Common myeloid progenitor, CD34-positive (primary cell): Measurements from ENCODE around the gene NAALAD2.
A peak's percentile ranks its signal among the peaks of the same experiment; 100 is the strongest.
"Not testable (repeated sequence)": the region's sequence is repeated elsewhere in the genome, so short reads cannot be mapped to it uniquely, and the experiment has no call there.

Experiments used
- CTCF ChIA-PET: fragments of 350-600 bp; sonication (Branson Sonifier 250); formaldehyde crosslinking; loops from one replicate; lab custom pipeline; 2021; ENCODE audit warnings: antibody characterized with exemption; lab: Charles Lee
- POLR2A ChIA-PET: fragments of 350-600 bp; sonication (Branson Sonifier 250); formaldehyde crosslinking; loops from one replicate; lab custom pipeline; 2021; ENCODE audit warnings: antibody characterized with exemption; lab: Charles Lee
- DNase-seq, 3 donors: peaks; one replicate each; pipeline versions ENCODE4 v3.0.0 to v3.0.0-alpha.2; 2013
- H3K27ac ChIP-seq, 2 experiments: 1 replicate in 1 of 2; 2 replicates in 1 of 2; pipeline ENCODE4 v1.7.0; 2013; ENCODE audit warnings: inconsistent platforms in 2 of 2, low read length in 2 of 2, mild to moderate bottlenecking in 2 of 2, low read depth in 1 of 2, moderate library complexity in 1 of 2; ENCODE audit not compliant: severe bottlenecking in 2 of 2, insufficient read depth in 1 of 2, poor library complexity in 1 of 2
- H3K27me3 ChIP-seq, 5 experiments: replicated peaks in 2 of 5; 1 replicate in 3 of 5; 2 replicates in 2 of 5; pipeline versions ENCODE4 v1.6.1 to v1.7.0; 2013; ENCODE audit warnings: low read length in 4 of 5, mild to moderate bottlenecking in 2 of 5, moderate library complexity in 2 of 5, inconsistent platforms in 1 of 5; ENCODE audit not compliant: insufficient read depth in 5 of 5, control insufficient read depth in 4 of 5
- H3K36me3 ChIP-seq, 4 experiments: 1 replicate in 2 of 4; 2 replicates in 2 of 4; pipeline versions ENCODE4 v1.6.1 to v1.7.0; 2013; ENCODE audit warnings: low read length in 3 of 4, control low read depth in 1 of 4, mild to moderate bottlenecking in 1 of 4; ENCODE audit not compliant: control insufficient read depth in 4 of 4, insufficient read depth in 4 of 4
- H3K4me1 ChIP-seq, 4 experiments: 1 replicate in 3 of 4; 2 replicates in 1 of 4; pipeline versions ENCODE4 v1.6.1 to v1.7.1; 2013; ENCODE audit warnings: low read length in 3 of 4, mild to moderate bottlenecking in 3 of 4, control low read depth in 1 of 4, inconsistent platforms in 1 of 4, moderate library complexity in 1 of 4; ENCODE audit not compliant: control insufficient read depth in 4 of 4, insufficient read depth in 4 of 4; ENCODE audit errors: control extremely low read depth in 1 of 4
- H3K4me3 ChIP-seq, 7 experiments: 1 replicate in 4 of 7; 2 replicates in 3 of 7; pipeline versions ENCODE4 v1.5.1 to v1.7.0; 2013; ENCODE audit warnings: mild to moderate bottlenecking in 7 of 7, low read length in 6 of 7, moderate library complexity in 6 of 7, inconsistent platforms in 2 of 7, low read depth in 2 of 7, control low read depth in 1 of 7; ENCODE audit not compliant: insufficient read depth in 4 of 7, control insufficient read depth in 1 of 7; ENCODE audit errors: extremely low read depth in 1 of 7
- H3K9me3 ChIP-seq, 5 experiments: 1 replicate in 4 of 5; 2 replicates in 1 of 5; pipeline versions ENCODE4 v1.6.1 to v1.7.1; 2013; ENCODE audit warnings: low read length in 4 of 5, mild to moderate bottlenecking in 2 of 5, inconsistent platforms in 1 of 5, low read depth in 1 of 5, moderate library complexity in 1 of 5; ENCODE audit not compliant: control insufficient read depth in 4 of 5, insufficient read depth in 2 of 5; ENCODE audit errors: control extremely low read depth in 1 of 5
- WGBS: methylation state at CpG from one replicate; pipeline ENCODE4 v1.1.5; 2013; ENCODE audit not compliant: insufficient coverage; 5-methylcytosine and 5-hydroxymethylcytosine counted together

NAALAD2 gene

GRCh38 chr11:90207992-90208391 lies 73.5 kb downstream of the NAALAD2 start:
- H3K27ac ChIP-seq, DNase-seq, H3K4me3 ChIP-seq, H3K27me3 ChIP-seq, H3K4me1 ChIP-seq, POLR2A ChIA-PET, CTCF ChIA-PET, H3K9me3 ChIP-seq: not testable (repeated sequence)
- 95% methylated on average over 6 of the region's 10 CpGs for WGBS
- H3K36me3 ChIP-seq = peaks cover 11 to 64% (median 41%) of the 10 kb centered on the region in 4 experiments

- no peak for DNase-seq
- Histone ChIP-seq H3K27ac (no peak overlapping the region), H3K36me3 (peaks cover 18 to 66% (median 41%) of the 10 kb centered on the region in 4 experiments), H3K9me3 (no peaks in the 10 kb centered on the region), H3K4me1 (no peaks in the 10 kb centered on the region), H3K4me3 (no peak overlapping the region), H3K27me3 (no peaks in the 10 kb centered on the region)
- CTCF ChIA-PET = no interaction called here
- 91% methylated on average over 2 of the region's 2 CpGs for WGBS
- POLR2A ChIA-PET = no interaction called here
Measured at GRCh38 chr11:90208857-90209256, 74.4 kb downstream of the NAALAD2 start.

- POLR2A ChIA-PET = no interaction called here
- H3K36me3 ChIP-seq = peaks cover 14 to 59% (median 33%) of the 10 kb centered on the region in 4 experiments
- DNase-seq = no peak
- CTCF ChIA-PET = no interaction called here
- no peaks in the 10 kb centered on the region for H3K9me3 ChIP-seq
- no peaks in the 10 kb centered on the region for H3K4me1 ChIP-seq
- peak overlapping the region in 1 of 2 experiments; percentile 11 for H3K27ac ChIP-seq
- no CpG with 5 or more reads among the region's 3 CpGs for WGBS
- no peaks in the 10 kb centered on the region for H3K27me3 ChIP-seq
- no peak overlapping the region for H3K4me3 ChIP-seq
Measured at GRCh38 chr11:90213322-90213721, 78.9 kb downstream of the NAALAD2 start.

- ChIA-PET CTCF (no interaction called here), POLR2A (no interaction called here)
- 100% methylated on average over 5 of the region's 5 CpGs for WGBS
Measured at GRCh38 chr11:90216611-90217010, 82.1 kb downstream of the NAALAD2 start.

GRCh38 chr11:90218606-90219005 lies 84.1 kb downstream of the NAALAD2 start:
- Histone ChIP-seq H3K4me3 (no peak overlapping the region), H3K4me1 (peaks cover 10 to 19% (median 13%) of the 10 kb centered on the region in 4 experiments), H3K27me3 (no peaks in the 10 kb centered on the region), H3K27ac (no peak overlapping the region), H3K36me3 (peaks cover 2 to 29% (median 7%) of the 10 kb centered on the region in 4 experiments), H3K9me3 (no peaks in the 10 kb centered on the region)
- DNase-seq = no peak
- POLR2A ChIA-PET = no interaction called here
- CTCF ChIA-PET = no interaction called here
- WGBS = 100% methylated on average over 1 of the region's 2 CpGs

More at GRCh38 chr11:90216611-90217010, 82.1 kb downstream of the NAALAD2 start:
- no peak overlapping the region for H3K27ac ChIP-seq
- H3K4me1 ChIP-seq = peaks cover 0 to 13% (median 7%) of the 10 kb centered on the region in 4 experiments
- no peaks in the 10 kb centered on the region for H3K9me3 ChIP-seq
- peaks cover 12 to 48% (median 21%) of the 10 kb centered on the region in 4 experiments for H3K36me3 ChIP-seq
- H3K4me3 ChIP-seq = no peak overlapping the region
- no peak for DNase-seq
- H3K27me3 ChIP-seq = no peaks in the 10 kb centered on the region

- no peak for DNase-seq
- H3K27ac ChIP-seq = no peak overlapping the region
- no peaks in the 10 kb centered on the region for H3K9me3 ChIP-seq
- peaks cover 11 to 25% (median 14%) of the 10 kb centered on the region in 4 experiments for H3K4me1 ChIP-seq
- ChIA-PET CTCF (no interaction called here), POLR2A (no interaction called here)
- peaks cover 0 to 25% (median 4%) of the 10 kb centered on the region in 4 experiments for H3K36me3 ChIP-seq
- H3K4me3 ChIP-seq = no peak overlapping the region
- H3K27me3 ChIP-seq = no peaks in the 10 kb centered on the region
- 100% methylated on average over 4 of the region's 6 CpGs for WGBS
Measured at GRCh38 chr11:90219438-90219837, 85.0 kb downstream of the NAALAD2 start.

- CTCF ChIA-PET = no interaction called here
- peak in 2 of 3 donors; percentile 33 to 45 for DNase-seq
- POLR2A ChIA-PET = no interaction called here
- Histone ChIP-seq H3K36me3 (peaks cover 0 to 19% (median 4%) of the 10 kb centered on the region in 4 experiments), H3K4me1 (peaks cover 11 to 25% (median 14%) of the 10 kb centered on the region in 4 experiments), H3K4me3 (no peak overlapping the region), H3K9me3 (no peaks in the 10 kb centered on the region), H3K27me3 (no peaks in the 10 kb centered on the region), H3K27ac (peak overlapping the region in 1 of 2 experiments; percentile 52)
- WGBS = 80% methylated on average over 1 of the region's 1 CpG
Measured at GRCh38 chr11:90220391-90220790, 85.9 kb downstream of the NAALAD2 start.
